HG03342 (cell line): ENCODE results near the gene CCDC88A.
"Not testable (repeated sequence)": the region's sequence is repeated elsewhere in the genome, so short reads cannot be mapped to it uniquely, and the experiment has no call there.

Source experiments
- ATAC-seq: cut with Tn5 transposase; IDR thresholded peaks from one replicate; pipeline ENCODE4 v1.9.1; 2021; ENCODE audit warnings: mild to moderate bottlenecking, moderate library complexity; ENCODE audit not compliant: unreplicated experiment

The CCDC88A gene

DNA sequence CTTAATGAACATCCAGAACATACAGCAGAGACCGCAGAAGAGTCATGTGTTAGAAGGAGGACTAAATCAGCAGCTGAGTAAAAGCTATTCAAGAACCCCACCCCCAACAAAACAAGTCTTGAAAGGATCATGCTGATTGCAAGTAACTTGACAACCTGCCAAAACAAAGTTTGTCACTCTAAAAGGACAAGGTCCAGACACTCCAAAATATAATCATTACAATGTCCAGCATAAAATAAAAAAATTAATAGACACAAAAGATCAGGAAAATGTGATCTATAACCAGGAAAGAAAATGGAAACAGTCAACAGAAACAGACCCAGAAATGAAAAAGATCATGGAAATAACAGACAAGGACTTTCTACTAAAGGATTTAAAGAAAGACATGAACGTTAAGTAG is 28.5 kb downstream of the CCDC88A start:
- ATAC-seq, result no peak

DNA sequence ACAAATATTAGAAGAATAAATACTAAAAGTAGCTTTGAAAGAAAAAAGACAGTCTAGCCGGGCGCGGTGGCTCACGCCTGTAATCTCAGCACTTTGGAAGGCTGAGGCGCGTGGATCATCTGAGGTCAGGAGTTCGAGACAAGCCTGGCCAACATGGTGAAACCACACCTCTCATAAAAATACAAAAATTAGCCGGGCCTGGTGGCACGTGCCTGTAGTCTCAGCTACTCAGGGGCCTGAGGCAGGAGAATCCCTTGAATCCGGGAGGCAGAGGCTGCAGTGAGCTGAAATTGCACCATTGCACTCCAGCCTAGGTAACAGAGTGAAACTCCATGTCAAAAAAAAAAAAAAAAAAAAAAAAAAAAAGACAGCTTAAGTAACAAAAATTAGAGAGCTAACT is 34.1 kb downstream of the CCDC88A start:
- ATAC-seq, result not testable (repeated sequence)

DNA sequence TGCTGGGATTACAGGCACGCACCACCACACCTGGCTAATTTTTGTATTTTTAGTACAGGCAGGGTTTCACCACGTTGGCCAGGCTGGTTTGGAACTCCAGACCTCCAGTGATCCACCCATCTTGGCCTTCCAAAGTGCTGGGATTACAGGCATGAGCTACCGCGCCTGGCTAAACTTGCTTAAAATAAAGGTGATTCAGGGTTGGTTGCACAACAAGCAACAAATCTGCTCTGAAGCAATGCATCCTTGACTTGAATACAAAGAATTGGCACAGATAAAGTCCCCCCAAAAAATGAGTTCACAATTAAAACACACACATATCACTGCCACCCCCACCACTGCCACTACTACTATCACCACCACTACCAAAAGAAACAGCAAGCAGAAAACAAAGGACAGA is 34.9 kb downstream of the CCDC88A start:
- no peak for ATAC-seq

DNA sequence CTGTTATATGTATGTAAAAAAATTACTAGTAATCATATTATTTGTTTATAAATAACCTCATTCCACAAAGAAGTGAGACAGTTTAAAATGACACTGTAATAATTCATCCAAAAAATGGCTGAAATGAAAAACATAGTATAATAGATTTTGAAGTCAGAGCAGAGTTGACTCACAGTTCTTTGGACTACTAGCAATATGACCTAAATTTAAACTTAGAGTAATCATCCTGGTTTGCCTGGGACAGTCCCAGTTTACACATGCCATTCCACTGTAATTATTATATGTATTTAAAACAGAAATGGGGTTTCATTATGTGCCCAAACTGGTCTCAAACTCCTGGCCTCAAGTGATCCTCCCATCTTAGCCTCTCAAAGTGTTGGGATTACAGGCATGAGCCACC is 48.3 kb downstream of the CCDC88A start:
- no peak for ATAC-seq

DNA sequence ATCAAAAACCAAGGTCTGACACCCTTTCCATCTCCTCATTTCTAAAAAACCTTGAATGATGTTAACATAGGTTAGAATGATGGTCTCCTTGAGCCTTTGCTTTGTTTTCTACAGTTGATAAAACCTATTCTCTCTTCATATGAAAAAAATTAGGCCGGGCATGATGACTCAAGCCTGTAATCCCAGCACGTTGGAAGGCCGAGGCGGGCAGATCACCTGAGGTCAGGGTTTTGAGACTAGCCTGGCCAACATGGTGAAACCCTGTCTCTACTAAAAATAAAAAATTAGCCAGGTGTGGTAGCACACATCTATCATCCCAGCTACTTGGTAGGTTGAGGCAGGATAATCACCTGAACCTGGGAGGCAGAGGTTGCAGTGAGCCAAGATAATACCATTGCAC is 49.4 kb downstream of the CCDC88A start:
- ATAC-seq, result no peak

DNA sequence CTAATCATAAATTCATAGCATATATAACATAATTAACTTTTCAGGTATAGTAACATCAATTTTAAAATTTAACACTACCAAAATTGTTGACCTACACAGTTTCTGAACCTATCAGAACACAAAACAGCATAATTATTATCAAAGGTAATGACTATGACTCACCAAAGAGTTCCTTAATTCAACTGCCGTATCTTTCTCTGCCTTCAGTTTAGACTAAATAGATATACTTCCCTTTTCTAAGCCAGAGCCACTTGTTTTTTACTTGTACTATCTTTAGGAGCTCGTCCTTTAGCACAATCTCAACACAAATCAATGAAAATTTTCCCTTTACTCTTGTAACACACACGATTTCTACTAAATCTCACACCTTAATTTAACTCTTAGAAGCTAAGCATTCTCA is 54.4 kb downstream of the CCDC88A start:
- no peak for ATAC-seq

DNA sequence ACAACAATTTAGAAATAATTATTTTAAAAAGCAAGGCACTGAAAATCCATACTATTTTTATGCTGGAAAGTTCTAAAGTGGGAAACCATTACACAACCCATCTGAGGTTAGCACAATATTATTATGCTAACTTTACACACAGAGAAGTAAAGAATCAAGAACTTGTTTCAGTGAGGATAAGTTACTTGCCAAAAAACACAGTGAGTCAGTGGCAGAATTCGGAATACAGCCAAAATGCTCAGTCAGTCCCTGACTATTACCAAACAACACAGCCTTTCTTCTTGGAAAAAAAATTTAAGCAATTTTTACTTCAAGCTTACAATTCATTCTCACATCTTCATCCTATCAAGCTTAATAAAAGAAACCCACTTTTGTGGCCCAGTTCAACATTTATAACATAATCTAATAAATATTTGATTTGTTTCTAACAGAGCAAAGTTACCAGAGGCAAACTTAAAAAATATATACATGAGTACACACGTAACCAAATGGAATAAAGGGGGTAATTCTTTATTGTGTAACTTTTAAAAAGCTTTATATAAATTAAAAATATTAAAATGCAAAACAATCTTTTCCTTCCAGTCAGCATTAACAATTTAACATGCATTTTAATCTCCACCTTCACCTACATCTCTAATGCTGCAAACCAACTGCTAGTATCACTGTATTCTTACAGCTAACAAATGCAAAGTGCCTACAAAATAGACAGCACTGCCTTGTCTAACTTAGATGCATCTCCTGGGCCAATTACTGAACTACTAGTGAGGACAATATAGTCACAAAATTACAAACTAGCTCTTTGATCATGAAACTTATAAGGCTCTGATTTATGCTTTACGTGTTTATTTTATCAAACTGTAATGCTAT is 55.2 kb downstream of the CCDC88A start:
- no peak for ATAC-seq

DNA sequence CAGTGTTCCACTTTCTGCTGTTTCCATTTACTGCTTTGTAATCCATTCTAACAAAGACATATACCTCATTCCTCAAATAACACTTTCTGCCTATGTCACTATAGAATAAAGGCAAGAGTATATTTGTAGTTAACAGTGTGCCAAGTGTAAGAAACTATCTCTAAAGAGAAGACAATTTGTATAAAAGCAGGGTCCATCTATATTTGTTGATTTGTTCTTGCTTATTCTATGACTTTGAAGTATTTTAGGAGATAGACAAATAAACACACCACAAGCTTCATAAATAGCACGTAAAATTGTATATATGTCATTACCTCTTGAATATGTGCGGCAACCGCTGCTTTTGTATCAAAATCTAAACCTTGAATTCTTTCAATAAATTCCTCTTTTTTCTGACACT is 56.0 kb downstream of the CCDC88A start:
- ATAC-seq, result no peak

DNA sequence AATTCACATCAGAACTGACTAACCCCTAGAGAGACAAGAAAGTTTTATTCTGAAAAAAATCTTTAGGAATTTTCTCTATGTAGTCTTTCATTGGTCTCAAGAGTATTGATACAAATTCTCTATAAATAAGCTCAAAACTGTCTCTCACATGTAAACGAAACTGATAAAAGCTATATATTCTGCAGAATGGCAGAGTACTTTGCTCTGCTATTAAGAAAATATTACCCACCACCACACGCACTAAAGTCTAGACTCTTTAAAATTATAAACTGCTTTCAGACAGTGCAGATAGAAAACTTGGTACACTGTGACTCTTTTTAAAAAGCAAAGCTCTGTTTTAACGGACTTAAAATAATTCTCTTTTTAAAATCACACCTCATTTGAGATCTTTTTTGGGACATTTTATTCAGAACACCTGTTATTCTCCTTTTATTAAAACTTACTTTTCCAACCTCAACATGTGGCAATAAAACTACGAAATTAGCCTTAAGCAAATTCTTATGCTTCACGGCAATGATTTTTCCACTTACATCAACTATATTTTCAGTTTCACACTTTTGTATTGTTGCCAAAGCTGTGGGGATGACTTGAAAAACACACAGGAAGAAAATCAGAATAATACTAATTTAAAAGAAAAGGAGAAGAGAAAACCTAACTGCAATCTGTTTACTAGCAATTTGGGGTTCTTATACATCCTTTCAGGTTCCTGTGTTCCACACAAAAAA is 58.0 kb downstream of the CCDC88A start:
- ATAC-seq, result no peak

DNA sequence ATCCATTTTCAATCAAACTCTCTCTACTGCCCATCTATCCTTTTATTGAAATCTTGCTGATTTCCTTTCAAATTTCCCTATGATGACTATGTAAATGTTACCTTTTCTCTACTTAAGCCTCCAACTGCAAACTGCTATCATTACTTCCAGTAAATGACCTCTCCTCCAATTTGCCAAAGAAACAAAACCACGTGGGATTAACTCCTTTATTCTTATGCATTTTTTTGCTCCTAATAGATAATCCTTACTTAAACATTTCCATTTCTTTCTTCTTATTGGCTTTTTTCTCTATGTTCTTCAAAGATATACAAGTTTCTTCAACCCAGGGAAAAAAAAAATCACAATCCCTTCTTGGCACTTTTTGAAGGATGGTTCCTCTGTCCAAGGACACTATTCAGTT is 61.2 kb downstream of the CCDC88A start:
- no peak for ATAC-seq

DNA sequence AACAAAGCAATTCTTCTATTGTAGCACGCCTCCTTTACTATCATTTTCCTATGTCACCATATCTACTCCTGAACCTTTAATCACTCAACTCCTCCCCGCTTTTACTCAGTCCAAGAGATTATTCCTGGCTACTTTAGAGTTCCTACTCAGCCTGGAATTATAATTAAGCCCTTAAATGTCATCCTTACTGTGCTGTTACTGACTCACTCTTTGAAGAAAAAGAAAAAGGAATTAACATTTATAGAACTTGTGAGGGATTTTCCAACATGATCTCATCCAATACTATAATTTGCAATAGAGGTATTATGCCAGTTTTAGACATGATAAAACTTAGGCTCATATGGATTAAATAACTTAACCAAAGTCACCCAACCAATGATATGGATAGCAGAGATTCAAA is 61.7 kb downstream of the CCDC88A start:
- ATAC-seq, result no peak

DNA sequence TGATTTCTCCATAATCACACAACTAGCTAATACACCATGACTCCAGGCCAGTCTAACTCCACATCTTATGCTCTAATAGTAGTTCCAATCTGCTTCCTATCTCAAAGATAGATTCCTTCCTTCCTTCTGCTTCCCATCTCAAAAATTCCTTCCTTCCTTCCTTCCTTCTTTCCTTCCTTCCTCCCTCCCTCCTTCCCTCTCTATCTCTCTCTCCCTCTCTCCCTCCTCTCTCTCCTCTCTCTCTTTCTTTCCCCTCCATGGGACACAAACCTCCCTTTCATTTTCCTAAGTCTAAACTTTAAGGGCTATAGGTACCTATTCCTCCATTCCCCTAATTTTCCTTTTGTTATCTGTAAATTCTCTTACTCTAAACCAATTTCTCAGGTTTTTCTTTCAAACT is 62.5 kb downstream of the CCDC88A start:
- ATAC-seq, result no peak

DNA sequence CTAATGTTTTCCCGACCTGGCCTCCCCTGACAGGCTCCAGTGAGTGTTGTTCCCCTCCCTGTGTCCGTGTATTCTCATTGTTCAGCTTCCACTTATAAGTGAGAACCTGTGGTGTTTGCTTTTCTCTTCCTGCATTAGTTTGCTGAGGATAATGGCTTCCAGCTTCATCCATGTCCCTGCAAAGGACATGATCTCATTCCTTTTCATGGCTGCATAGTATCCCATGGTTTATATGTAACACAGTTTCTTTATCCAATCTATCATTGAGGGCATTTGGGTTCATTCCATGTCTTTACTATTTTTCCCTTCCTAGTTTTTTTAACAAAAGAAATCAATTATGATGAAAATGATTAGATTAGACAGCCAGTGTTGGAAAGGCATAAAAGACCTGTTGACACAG is 63.5 kb downstream of the CCDC88A start:
- ATAC-seq, result not testable (repeated sequence)

DNA sequence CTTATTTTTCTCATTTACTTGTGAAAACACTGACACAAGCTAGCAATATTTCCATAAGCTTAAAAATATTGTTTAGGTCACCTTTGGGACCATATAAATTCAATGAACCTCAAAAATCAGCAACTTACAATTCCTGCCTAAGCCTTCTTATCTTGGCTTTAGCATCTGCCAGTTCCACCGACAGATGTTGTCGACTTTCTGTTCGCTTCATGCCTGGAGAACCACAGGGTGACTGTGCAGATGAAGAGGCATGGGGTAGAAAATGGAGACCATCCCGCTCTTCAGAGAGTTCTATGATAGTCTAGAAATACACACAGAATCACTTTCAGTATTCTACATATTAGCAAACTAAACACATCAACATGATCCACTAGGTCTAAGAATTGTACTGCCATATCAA is 64.2 kb downstream of the CCDC88A start:
- ATAC-seq, result no peak

DNA sequence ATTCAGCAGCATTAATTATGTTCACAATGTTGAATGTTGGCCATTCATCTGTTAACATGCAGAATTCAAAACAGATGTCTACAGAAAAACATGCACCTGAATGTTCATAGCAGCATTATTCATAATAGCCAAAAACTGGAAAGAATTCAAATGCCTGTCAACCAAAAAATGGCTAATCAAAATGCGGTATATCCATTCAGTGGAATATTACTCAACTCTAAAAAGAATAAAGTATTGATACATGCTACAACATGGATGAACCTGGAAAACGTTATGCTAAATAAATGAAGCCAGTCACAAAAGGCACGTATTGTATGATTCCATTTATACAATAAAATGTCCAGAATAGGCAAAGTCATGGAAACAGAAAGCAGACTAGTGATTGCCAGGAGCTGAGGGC is 68.0 kb downstream of the CCDC88A start:
- no peak for ATAC-seq

DNA sequence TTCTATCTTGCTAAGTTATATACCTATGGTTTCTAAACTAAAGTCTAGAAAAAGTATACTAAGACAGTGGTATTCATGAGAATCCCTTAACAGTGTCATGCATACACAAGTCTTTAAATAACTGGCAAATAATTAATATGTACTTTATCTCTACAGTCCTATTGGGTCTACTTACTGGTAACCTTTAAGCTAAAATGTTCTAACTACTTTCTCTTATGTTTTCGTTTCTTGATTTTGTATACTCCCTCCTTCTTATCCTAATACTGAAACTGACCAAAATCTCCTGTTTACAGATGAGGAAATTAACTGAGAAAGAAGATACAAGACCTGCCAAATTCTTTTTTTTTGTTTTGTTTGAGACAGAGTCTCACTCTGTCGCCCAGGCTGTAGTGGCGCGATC is 74.6 kb downstream of the CCDC88A start:
- no peak for ATAC-seq

DNA sequence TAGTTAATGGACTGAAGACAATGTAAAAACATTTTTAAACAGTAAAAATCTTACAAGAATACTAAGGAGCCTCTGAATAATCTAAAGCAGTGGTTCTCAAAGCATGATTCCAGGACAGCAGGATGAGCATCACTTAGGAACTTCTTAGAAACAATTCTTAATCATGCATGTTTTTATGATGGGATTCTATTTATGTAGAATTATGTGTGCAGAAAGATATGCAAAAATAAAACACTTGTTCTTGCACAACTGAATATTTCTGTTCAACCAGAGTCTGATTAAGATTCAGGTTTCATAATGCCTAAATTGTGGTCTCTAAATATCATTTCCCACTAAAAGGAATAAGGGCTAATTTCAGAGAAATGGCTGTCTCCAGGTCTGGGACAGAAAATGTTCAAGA is 81.4 kb downstream of the CCDC88A start:
- ATAC-seq, result no peak

DNA sequence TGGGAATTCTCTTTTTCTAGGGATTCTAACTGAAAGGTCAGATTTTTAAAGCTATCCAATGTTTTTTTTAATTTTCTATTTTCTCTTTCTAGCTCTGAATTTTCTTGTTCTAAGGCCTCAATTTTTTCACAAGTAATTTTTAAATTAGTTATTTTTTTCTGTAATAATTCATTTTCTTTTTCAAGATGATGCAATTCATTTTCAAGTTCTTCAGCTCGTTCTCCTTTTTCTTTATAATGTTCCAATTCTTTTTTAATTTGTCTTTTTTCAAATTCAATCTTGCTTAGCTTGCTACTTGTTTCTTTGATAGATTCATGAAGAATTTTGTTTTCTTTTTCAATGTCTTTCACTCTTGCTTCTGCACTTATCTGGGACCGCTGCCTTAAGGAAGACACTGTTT is 84.9 kb downstream of the CCDC88A start:
- ATAC-seq, result no peak

DNA sequence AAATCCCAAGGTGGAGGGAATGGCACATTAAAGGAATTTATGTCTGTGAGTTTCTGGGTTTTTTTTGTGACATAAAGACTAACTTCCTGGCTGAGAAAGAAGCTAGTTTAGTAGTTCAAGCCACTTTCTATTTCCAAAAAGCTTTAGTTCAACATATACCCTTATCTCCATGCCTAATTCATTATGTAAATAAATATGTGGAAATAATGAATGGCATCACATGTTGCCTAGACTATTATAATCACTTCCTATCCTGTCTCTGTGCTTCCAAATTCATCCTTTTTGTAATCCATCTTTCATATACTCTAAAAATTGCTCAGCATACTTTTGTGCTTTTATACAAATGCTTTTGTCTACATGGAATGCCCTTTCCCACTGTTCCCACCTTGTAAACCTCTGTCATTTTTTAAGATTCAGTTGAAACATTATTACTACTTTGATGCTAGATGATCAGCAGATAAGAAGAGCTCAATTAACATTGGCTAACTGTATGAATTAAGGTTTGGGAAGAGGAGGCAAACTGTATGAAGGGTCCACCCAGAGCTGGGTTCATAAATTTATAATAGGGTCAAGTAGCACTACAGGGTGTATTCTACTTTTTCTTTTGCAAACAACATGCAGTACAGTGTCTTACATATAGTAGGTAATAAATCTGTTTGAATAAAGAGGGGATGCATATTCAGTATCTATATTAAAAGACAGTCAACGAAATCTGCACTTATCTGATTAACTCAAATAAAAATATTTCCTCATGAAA is 88.9 kb downstream of the CCDC88A start:
- ATAC-seq, result no peak

DNA sequence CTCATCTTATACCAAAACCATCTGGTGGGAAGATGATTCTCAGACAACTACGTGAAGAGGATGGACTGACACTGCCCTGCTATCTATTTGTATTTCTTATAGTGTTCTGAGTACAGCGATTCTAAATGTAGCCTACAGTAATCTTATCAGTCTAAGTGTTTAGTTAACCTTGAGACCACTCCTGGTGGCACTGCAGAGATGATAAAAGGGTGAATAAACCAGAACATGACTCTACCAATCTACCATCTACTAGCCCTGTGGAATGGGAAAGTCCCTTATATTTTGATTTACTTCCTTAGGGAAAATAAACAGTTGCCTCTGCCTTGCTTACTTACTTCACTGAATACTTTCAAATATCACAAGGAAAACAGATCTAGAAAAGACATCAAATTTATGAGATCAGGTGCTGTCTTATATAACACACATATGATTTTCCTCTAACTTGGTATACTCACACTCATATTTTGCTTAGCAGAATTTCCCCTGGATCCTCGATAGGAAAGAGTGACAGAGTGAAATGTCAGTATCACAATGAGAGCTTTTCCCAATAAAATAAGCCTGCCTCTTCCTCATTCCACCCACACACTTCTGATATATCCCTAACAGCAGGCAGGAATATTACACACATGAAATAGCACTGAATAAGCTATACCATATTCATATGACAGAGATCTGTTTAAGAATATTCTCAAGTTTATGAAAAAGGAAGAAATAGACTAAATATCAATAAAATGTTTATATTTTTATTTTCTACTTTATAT is 92.0 kb downstream of the CCDC88A start:
- no peak for ATAC-seq

DNA sequence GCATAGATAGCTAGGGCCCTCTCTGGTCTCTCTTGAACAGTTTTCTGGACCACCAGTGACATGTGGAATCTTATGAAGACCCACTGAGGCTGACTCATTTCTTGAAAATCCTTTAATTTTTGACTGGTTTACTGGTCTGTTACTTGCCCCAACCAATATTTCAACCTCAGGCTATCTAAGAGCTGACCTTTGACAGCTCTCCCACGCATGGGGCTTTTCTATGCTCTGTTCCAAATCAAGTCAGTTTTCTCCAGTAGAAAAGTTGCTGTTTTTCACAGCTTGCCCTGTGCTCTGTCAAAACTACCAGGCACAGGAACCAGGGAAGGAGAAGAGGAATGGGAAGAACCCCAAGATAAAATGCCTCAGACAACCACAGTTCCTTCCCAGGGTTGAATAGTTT is 104.7 kb downstream of the CCDC88A start:
- ATAC-seq, result no peak
